Measurements from ENCODE around the gene ERC1.
"Not testable (repeated sequence)": the region's sequence is repeated elsewhere in the genome, so short reads cannot be mapped to it uniquely, and the experiment has no call there.

Gene ERC1

GRCh38 chr12:1030779-1031178, 39.8 kb downstream of the ERC1 start:
- no peak for DNase-seq (ENCODE audit: low spot score)

DNA sequence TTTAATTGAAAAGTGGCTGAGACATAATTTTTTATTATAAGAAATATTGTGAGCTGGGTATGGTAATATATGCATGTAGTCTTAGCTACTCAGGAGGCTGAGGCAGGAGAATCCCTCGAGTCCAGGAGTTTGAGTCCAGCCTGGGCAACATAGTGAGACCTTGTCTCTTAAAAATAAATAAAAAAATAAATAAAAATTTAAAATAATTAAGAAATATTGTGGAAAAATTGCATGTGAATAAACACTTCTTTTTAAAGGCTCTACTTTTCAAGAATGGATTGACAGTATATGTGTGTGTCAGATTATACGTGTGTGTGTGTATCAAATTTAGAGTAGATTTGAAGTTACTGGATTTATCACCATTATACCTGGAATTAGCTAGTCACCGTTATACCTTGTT, 43.2 kb downstream of the ERC1 start:
- DNase-seq (ENCODE audit: low spot score) = no peak

DNA sequence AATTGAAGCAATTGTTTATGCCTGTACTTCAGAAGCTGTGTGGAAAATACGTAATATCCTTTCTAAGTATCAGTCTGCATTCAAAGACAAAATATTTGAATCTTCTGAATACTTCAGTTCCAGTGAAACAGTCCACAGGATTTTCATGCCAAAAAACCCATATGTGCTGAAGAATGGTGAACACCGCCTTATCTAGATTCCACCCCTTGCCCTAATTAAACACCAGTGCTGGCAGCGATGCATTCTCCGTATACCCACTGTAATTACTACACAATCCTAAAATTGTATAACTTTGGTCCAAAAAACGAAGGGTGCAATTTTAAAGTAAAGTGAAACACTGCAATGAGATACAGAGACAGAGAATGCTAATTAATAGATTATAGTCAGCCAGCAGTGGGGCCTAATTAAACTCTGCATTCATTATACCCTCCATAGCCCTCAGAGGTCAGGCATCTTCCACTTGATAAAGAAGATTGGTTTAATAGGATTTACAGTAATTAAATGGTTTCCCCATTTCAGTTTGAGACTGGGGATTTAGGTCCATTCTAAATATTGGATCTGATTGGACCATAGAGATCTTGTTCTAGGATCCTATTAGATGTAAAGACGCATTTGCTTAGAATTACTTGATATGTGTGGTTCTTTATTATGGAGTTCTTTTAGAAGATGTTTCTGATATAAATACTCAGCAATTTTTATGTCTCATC, 43.9 kb downstream of the ERC1 start:
- no peak for DNase-seq (ENCODE audit: low spot score)

GRCh38 chr12:1041478-1041877, 50.5 kb downstream of the ERC1 start:
- DNase-seq (ENCODE audit: low spot score) = no peak

DNA sequence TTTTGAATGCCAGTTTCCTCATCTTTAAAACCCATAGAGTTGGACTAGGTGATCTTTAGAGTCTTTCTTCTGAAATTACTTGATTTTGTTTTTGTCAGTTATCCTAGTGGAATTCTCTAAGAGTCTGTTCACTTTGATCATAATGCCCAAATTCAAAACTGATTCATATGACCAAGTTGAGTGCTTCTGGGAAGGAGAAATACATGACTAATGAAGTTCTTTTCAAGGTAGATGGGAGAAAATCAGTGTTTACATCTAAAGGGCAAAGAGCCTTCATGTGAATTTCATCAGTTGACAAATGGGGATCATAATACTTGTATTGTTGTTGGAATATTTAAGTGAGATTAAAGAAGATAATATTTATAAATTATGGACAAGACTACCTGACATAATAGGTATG, 53.2 kb downstream of the ERC1 start:
- DNase-seq (ENCODE audit: low spot score) = no peak

GRCh38 chr12:1044696-1045095, 53.7 kb downstream of the ERC1 start:
- DNase-seq (ENCODE audit: low spot score) = no peak

- DNase-seq (ENCODE audit: low spot score) = no peak
Observed at GRCh38 chr12:1046727-1047126, 55.7 kb downstream of the ERC1 start.

DNA sequence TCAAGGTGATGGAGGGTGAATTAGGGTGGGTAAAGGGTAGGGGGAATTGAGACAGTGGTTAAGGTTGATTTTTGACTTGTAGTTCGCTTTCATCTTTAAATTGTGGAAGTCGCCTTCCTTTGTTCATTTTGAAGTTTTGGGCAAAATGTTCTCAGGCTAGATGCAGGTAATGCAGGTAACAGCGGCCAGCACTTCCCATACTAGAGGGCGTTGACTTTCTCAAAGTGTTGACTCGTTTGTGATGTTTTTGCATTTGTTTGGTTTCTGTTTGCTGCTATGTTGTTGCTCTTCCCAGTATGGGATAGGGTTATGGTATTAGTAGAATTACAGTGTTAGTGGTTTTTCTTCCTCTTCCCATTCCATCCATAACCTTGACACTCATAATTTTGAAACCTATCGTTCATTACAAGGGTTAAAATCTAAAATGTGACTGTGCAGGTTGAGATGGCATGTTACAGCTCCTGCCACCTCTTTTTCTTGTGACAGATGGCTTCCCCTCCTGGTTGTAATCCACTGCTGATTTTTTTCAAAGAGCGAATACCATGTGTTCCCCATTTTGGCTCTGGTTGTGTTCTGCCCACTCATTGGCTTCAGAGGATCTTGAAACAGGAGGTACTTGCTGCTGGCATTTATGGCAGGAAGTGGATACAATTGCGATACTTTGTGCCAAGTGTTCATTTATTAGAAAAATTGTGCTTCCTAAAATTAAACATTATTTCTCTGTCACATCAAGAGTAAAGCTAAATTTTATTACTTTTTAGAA, 57.1 kb downstream of the ERC1 start:
- no peak for DNase-seq (ENCODE audit: low spot score)

GRCh38 chr12:1050059-1050707, 59.2 kb downstream of the ERC1 start:
- no peak for DNase-seq (ENCODE audit: low spot score)

DNA sequence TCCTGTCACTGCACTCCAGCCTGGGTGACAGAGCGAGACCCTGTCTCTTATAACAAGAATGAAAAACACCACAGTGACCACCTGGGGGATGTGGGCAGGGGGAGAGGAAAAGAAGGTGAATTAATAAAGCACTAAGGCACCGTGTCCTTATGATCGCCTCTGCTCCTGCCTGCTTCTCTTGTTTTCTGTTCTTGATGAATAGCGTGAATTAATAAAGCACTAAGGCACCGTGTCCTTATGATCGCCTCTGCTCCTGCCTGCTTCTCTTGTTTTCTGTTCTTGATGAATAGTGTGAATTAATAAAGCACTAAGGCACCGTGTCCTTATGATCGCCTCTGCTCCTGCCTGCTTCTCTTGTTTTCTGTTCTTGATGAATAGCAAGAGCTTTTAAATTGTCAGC, 60.6 kb downstream of the ERC1 start:
- not testable (repeated sequence) for DNase-seq (ENCODE audit: low spot score)

DNA sequence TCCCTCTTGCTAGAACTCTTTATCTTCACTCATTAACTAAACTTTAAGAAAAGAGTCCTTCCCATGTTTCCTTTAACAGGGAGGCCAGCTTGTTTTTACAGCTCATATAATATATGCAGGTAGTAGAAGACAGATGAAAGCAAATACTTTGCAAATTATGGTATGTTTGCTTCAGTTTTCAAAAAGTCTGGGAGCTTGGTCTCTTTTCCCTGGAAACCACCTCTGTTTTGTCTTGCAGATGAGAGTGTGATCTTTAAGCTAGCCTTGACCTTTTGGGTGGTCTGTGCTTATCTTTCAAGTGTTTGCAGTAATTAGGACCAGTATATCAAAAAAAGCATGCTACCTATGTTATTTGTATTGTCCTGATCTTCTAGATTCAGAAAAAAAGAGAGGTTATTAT, 62.7 kb downstream of the ERC1 start:
- no peak for DNase-seq (ENCODE audit: low spot score)

- DNase-seq (ENCODE audit: low spot score) = no peak
Observed at GRCh38 chr12:1054117-1054870, 63.3 kb downstream of the ERC1 start.

- DNase-seq (ENCODE audit: low spot score) = no peak
Observed at GRCh38 chr12:1056390-1056789, 65.4 kb downstream of the ERC1 start.

DNA sequence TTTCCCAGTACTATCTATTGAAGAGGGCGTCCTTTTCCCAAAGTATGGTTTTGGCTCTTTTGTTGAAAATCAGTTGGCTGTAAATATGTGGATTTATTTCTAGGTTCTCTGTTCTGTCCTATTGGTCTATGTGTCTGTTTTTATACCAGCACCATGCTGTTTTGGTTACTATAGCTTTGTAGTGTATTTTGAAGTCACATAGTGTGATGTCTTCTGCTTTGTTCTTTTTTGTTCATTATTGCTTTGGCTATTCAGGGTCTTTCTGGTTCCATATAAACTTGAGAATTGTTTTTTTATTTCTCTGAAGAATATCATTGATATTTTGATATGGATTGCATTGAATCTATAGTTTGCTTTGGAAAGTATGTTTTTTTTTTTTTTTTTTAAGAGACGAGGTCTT, 67.4 kb downstream of the ERC1 start:
- DNase-seq (ENCODE audit: low spot score) = no peak

- no peak for DNase-seq (ENCODE audit: low spot score)
Observed at GRCh38 chr12:1059162-1059561, 68.1 kb downstream of the ERC1 start.

DNA sequence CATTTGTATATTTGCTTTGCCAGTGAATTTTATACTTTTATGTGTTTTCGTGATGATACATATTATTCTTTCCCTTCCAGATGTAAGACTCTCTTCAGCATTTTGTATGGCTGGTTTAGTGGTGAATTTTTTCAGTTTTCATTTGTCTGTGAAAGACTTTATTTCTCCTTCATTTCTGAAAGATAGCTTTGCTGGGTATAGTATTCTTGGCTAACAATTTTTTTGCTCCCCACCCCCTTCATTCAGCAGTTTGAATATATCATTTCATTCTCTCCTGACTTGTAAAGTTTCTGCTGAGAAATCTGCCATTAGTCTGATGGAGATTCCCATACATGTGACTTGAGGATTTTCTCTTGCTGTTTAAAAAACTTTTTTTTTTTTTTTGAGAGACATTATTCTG, 72.8 kb downstream of the ERC1 start:
- DNase-seq (ENCODE audit: low spot score) = no peak

DNA sequence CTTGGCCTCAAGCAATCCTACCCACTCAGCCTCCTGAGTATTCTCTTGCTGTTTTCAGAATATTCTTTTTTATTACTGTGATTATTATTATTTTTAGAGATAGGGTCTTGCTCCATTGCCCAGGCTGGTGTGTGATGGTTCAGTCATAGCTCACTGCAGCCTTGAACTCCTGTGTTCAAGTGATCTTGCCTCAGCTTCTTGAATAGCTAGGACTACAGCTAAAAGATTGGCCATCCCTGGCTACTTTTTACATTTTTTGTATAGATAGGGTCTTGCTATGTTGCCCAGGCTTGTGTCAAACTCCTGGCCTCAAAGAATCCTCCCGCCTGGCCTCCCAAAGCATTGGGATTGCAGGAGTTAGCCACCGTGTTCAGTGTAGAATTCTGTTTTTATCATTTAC, 73.3 kb downstream of the ERC1 start:
- DNase-seq (ENCODE audit: low spot score) = no peak

DNA sequence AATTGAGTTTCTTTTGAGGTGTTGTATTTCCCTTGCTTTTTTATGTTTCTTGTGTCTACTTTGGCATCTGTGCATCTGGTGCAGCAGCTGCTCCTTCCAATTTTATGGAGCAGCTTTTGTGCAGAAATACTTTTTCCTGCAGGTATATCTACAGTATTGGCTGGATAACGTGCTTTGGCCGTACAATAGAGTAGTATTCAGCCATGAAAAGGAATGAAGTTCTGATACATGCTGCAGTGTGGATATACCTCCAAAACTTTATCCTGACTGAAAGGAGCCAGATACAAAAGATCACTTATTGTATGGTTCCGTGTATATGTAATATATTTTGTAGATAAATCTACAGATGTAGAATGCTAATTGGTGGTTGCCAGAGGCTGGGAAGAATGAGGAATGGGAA, 74.6 kb downstream of the ERC1 start:
- no peak for DNase-seq (ENCODE audit: low spot score)

- no peak for DNase-seq (ENCODE audit: low spot score)
Observed at GRCh38 chr12:1069846-1070245, 78.8 kb downstream of the ERC1 start.

GRCh38 chr12:1071182-1071581, 80.2 kb downstream of the ERC1 start:
- no peak for DNase-seq (ENCODE audit: low spot score)

DNA sequence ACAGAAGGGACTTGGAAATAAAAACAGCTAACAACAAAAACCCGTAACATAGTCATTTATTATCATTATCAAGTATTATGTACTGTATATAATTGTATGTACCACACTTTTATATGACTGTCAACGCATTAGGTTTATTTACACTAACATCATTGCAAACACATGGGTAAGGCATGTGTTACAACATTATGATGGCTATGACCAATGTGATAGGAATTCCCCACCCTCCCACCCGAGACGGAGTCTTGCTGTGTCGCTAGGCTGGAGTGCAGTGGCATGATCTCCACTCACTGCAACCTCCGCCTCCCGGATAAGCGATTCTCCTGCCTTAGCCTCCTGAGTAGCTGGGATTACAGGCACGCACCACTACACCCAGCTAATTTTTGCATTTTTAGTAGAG, 82.6 kb downstream of the ERC1 start:
- no peak for DNase-seq (ENCODE audit: low spot score)

- DNase-seq (ENCODE audit: low spot score) = no peak
Observed at GRCh38 chr12:1077036-1077803, 86.2 kb downstream of the ERC1 start.
